HepG2 (cell line): Measurements from ENCODE around the gene APOA1. TPM values are rescaled to one million over a fixed set of nuclear protein-coding genes. Genes with fewer than 3 reads are reported as not detected.
A peak's percentile ranks its signal among the peaks of the same experiment; 100 is the strongest.

ENCODE experiments used
- EP300 ChIP-seq, 3 experiments: sonication (generic) in 1 of 3; formaldehyde crosslinking in 1 of 3; IDR thresholded peaks; 2 replicates each; pipeline versions ENCODE4 v1.5.1 to v1.6.1; 2011 to 2020; ENCODE audit warnings: low read depth in 2 of 3, low read length in 2 of 3, borderline replicate concordance in 1 of 3, improper control_type of control experiment in 1 of 3, mild to moderate bottlenecking in 1 of 3, missing genetic modification reagents in 1 of 3, moderate library complexity in 1 of 3
- NRL ChIP-seq: sonication (generic); formaldehyde crosslinking; IDR thresholded peaks from 2 replicates; pipeline ENCODE4 v1.5.0; 2020; ENCODE audit warnings: missing genetic modification reagents, mild to moderate bottlenecking, moderate library complexity, borderline replicate concordance
- SP2 ChIP-seq: sonication (generic); formaldehyde crosslinking; IDR thresholded peaks from 2 replicates; pipeline ENCODE4 v1.5.1; 2020; ENCODE audit warnings: mild to moderate bottlenecking, missing genetic modification reagents
- TARDBP ChIP-seq: sonication (generic); formaldehyde crosslinking; IDR thresholded peaks from 2 replicates; pipeline ENCODE4 v1.8.0; 2022; ENCODE audit warnings: mild to moderate bottlenecking, missing genetic modification reagents
- ZNF709 ChIP-seq: sonication (generic); formaldehyde crosslinking; IDR thresholded peaks from 2 replicates; pipeline ENCODE4 v1.5.0; 2020; ENCODE audit warnings: mild to moderate bottlenecking, missing genetic modification reagents
- polyA plus RNA-seq, 8 experiments: library from polyadenylated mRNA; depleted of rRNA in 3 of 8; stranded (reverse) in 7 of 8; unstranded in 1 of 8; fragments of >200 nt; fragmentation: Illumina TruSeq in 4 of 8; extraction: Trizol in 4 of 8; gene quantifications; 2 replicates each; pipeline versions ENCODE4 v1.2.1 to v1.2.3, GENCODE V29; 2011 to 2016; ENCODE audit warnings: low read depth in 4 of 8, missing spikeins in 1 of 8, mixed read lengths in 1 of 8; ENCODE audit not compliant: insufficient read depth in 1 of 8
- total RNA-seq, 5 experiments: library from RNA; depleted of rRNA; stranded (reverse); fragments of >200 nt; fragmentation: Illumina TruSeq; extraction: Trizol; gene quantifications; 2 replicates each; pipeline ENCODE4 v1.2.3, GENCODE V29; 2016; ENCODE audit warnings: low read depth in 1 of 5
- TF ChIP-seq, protein P1 (sequence below): sonication (generic); formaldehyde crosslinking; IDR thresholded peaks from 2 replicates; pipeline ENCODE4 v1.4.0; 2020; ENCODE audit warnings: missing genetic modification reagents, borderline replicate concordance
- TF ChIP-seq, protein P2 (sequence below): sonication (generic); formaldehyde crosslinking; IDR thresholded peaks from 2 replicates; pipeline ENCODE4 v1.4.0; 2020; ENCODE audit warnings: mild to moderate bottlenecking, missing genetic modification reagents, borderline replicate concordance
- TF ChIP-seq, protein P3 (sequence below): IDR thresholded peaks from 2 replicates; pipeline ENCODE4 v1.6.1; 2016; ENCODE audit warnings: low read depth, missing genetic modification reagents, missing compliant biosample characterization

The APOA1 gene
- total and polyA plus RNA-seq, 2 of the 13 experiments (the other 11 are each of a cell fraction or from before 2014, with no cell fraction given), result 1,973 to 5,485 TPM

DNA sequence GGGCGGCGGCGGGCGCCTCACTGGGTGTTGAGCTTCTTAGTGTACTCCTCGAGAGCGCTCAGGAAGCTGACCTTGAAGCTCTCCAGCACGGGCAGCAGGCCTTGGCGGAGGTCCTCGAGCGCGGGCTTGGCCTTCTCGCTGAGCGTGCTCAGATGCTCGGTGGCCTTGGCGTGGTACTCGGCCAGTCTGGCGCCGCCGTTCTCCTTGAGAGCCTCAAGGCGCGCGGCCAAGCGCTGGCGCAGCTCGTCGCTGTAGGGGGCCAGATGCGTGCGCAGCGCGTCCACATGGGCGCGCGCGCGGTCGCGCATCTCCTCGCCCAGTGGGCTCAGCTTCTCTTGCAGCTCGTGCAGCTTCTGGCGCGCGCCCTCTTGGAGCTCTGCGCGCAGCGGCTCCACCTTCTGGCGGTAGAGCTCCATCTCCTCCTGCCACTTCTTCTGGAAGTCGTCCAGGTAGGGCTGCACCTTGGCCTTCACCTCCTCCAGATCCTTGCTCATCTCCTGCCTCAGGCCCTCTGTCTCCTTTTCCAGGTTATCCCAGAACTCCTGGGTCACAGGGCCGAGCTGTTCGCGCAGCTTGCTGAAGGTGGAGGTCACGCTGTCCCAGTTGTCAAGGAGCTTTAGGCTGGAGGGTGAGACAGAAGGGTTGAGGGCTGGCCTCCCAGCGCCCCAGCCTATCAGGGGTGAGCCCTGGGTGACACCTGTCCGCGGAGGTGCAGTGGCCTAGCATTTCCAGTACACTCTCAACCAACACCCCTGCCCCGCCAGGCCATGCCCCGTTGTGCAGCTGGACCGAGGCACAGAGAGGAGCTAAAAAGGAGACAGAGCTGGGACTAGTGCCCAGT, 1.4 kb downstream of the APOA1 start (continued):
- TF ChIP-seq, protein P1, sequence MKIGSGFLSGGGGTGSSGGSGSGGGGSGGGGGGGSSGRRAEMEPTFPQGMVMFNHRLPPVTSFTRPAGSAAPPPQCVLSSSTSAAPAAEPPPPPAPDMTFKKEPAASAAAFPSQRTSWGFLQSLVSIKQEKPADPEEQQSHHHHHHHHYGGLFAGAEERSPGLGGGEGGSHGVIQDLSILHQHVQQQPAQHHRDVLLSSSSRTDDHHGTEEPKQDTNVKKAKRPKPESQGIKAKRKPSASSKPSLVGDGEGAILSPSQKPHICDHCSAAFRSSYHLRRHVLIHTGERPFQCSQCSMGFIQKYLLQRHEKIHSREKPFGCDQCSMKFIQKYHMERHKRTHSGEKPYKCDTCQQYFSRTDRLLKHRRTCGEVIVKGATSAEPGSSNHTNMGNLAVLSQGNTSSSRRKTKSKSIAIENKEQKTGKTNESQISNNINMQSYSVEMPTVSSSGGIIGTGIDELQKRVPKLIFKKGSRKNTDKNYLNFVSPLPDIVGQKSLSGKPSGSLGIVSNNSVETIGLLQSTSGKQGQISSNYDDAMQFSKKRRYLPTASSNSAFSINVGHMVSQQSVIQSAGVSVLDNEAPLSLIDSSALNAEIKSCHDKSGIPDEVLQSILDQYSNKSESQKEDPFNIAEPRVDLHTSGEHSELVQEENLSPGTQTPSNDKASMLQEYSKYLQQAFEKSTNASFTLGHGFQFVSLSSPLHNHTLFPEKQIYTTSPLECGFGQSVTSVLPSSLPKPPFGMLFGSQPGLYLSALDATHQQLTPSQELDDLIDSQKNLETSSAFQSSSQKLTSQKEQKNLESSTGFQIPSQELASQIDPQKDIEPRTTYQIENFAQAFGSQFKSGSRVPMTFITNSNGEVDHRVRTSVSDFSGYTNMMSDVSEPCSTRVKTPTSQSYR (CRISPR knock-in tag), result no peak
- TF ChIP-seq TARDBP (CRISPR knock-in tag) (peak; percentile 84), EP300 (IDR thresholded peaks at IDR 0.05; ENCODE audit: low read depth in 2 of 2, low read length in 2 of 2) (no peak), EP300 (CRISPR knock-in tag; IDR thresholded peaks at IDR 0.05; ENCODE audit: borderline replicate concordance) (no peak), SP2 (CRISPR knock-in tag) (peak; percentile 31; the same call in 1 of the 2 replicates), NRL (CRISPR knock-in tag) (no peak; the same call in 1 of the 2 replicates), ZNF709 (CRISPR knock-in tag) (peak; percentile 34; the same call in 1 of the 2 replicates)
- TF ChIP-seq, protein P2, sequence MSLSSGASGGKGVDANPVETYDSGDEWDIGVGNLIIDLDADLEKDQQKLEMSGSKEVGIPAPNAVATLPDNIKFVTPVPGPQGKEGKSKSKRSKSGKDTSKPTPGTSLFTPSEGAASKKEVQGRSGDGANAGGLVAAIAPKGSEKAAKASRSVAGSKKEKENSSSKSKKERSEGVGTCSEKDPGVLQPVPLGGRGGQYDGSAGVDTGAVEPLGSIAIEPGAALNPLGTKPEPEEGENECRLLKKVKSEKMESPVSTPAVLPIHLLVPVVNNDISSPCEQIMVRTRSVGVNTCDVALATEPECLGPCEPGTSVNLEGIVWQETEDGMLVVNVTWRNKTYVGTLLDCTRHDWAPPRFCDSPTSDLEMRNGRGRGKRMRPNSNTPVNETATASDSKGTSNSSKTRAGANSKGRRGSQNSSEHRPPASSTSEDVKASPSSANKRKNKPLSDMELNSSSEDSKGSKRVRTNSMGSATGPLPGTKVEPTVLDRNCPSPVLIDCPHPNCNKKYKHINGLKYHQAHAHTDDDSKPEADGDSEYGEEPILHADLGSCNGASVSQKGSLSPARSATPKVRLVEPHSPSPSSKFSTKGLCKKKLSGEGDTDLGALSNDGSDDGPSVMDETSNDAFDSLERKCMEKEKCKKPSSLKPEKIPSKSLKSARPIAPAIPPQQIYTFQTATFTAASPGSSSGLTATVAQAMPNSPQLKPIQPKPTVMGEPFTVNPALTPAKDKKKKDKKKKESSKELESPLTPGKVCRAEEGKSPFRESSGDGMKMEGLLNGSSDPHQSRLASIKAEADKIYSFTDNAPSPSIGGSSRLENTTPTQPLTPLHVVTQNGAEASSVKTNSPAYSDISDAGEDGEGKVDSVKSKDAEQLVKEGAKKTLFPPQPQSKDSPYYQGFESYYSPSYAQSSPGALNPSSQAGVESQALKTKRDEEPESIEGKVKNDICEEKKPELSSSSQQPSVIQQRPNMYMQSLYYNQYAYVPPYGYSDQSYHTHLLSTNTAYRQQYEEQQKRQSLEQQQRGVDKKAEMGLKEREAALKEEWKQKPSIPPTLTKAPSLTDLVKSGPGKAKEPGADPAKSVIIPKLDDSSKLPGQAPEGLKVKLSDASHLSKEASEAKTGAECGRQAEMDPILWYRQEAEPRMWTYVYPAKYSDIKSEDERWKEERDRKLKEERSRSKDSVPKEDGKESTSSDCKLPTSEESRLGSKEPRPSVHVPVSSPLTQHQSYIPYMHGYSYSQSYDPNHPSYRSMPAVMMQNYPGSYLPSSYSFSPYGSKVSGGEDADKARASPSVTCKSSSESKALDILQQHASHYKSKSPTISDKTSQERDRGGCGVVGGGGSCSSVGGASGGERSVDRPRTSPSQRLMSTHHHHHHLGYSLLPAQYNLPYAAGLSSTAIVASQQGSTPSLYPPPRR (CRISPR knock-in tag), result no peak
- TF ChIP-seq, protein P3, sequence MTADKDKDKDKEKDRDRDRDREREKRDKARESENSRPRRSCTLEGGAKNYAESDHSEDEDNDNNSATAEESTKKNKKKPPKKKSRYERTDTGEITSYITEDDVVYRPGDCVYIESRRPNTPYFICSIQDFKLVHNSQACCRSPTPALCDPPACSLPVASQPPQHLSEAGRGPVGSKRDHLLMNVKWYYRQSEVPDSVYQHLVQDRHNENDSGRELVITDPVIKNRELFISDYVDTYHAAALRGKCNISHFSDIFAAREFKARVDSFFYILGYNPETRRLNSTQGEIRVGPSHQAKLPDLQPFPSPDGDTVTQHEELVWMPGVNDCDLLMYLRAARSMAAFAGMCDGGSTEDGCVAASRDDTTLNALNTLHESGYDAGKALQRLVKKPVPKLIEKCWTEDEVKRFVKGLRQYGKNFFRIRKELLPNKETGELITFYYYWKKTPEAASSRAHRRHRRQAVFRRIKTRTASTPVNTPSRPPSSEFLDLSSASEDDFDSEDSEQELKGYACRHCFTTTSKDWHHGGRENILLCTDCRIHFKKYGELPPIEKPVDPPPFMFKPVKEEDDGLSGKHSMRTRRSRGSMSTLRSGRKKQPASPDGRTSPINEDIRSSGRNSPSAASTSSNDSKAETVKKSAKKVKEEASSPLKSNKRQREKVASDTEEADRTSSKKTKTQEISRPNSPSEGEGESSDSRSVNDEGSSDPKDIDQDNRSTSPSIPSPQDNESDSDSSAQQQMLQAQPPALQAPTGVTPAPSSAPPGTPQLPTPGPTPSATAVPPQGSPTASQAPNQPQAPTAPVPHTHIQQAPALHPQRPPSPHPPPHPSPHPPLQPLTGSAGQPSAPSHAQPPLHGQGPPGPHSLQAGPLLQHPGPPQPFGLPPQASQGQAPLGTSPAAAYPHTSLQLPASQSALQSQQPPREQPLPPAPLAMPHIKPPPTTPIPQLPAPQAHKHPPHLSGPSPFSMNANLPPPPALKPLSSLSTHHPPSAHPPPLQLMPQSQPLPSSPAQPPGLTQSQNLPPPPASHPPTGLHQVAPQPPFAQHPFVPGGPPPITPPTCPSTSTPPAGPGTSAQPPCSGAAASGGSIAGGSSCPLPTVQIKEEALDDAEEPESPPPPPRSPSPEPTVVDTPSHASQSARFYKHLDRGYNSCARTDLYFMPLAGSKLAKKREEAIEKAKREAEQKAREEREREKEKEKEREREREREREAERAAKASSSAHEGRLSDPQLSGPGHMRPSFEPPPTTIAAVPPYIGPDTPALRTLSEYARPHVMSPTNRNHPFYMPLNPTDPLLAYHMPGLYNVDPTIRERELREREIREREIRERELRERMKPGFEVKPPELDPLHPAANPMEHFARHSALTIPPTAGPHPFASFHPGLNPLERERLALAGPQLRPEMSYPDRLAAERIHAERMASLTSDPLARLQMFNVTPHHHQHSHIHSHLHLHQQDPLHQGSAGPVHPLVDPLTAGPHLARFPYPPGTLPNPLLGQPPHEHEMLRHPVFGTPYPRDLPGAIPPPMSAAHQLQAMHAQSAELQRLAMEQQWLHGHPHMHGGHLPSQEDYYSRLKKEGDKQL (CRISPR knock-in tag), result no peak
